ENCODE results near the gene THSD4. TPM values are rescaled to one million over a fixed set of nuclear protein-coding genes. Genes with fewer than 3 reads are reported as not detected.
A peak's percentile ranks its signal among the peaks of the same experiment; 100 is the strongest.

The THSD4 gene
- total RNA-seq, 3 donors from 2014 or later, result 18.3 to 46.2 (median 27.1) TPM

GRCh38 chr15:71541746-71542145 is 426.5 kb downstream of the THSD4 start:
- no peak overlapping the region for H3K4me3 ChIP-seq
- H3K9me3 ChIP-seq, result no peaks in the 10 kb centered on the region
- H3K4me1 ChIP-seq (ENCODE audit: low read depth), result no peaks in the 10 kb centered on the region
- DNase-seq, result no peak
- no peak for ATAC-seq
- intact Hi-C loops (cut with DNase I, micrococcal nuclease), result no loop called here
- H3K36me3 ChIP-seq (ENCODE audit: low read depth), result no peaks in the 10 kb centered on the region
- no peak for TF ChIP-seq CTCF (IDR thresholded peaks at IDR 0.05)

GRCh38 chr15:71542836-71543235 is 427.6 kb downstream of the THSD4 start:
- H3K36me3 ChIP-seq (ENCODE audit: low read depth), result no peaks in the 10 kb centered on the region
- H3K4me3 ChIP-seq, result no peak overlapping the region
- ATAC-seq (no peak), DNase-seq (no peak)
- no peak for TF ChIP-seq CTCF (IDR thresholded peaks at IDR 0.05)
- no peaks in the 10 kb centered on the region for H3K9me3 ChIP-seq
- intact Hi-C loops (cut with DNase I, micrococcal nuclease), result no loop called here
- H3K4me1 ChIP-seq (ENCODE audit: low read depth), result no peaks in the 10 kb centered on the region

DNA sequence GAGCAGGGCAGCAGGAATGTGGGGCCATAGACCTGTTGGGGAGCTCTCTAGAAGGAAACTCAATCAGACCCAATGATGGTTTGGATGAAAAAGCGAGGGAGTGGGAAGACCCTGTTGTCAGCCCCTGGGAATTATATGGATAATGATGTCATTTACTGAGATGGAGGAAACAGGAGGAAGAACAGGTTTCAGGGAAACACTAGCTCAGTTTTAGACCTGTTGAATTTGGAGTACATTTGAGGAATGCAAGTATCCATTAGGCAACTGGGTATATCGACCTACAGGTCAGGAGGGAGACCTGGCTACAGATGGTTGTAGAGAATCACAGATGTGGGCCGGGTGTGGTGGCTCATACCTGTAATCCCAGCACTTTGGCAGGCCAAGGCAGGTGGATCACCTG is 428.1 kb downstream of the THSD4 start:
- Histone ChIP-seq H3K4me3 (no peak overlapping the region), H3K4me1 (ENCODE audit: low read depth) (no peaks in the 10 kb centered on the region), H3K36me3 (ENCODE audit: low read depth) (no peaks in the 10 kb centered on the region), H3K9me3 (no peaks in the 10 kb centered on the region)
- no peak for TF ChIP-seq CTCF (IDR thresholded peaks at IDR 0.05)
- ATAC-seq, result no peak
- intact Hi-C loops (cut with DNase I, micrococcal nuclease), result no loop called here
- no peak for DNase-seq

DNA sequence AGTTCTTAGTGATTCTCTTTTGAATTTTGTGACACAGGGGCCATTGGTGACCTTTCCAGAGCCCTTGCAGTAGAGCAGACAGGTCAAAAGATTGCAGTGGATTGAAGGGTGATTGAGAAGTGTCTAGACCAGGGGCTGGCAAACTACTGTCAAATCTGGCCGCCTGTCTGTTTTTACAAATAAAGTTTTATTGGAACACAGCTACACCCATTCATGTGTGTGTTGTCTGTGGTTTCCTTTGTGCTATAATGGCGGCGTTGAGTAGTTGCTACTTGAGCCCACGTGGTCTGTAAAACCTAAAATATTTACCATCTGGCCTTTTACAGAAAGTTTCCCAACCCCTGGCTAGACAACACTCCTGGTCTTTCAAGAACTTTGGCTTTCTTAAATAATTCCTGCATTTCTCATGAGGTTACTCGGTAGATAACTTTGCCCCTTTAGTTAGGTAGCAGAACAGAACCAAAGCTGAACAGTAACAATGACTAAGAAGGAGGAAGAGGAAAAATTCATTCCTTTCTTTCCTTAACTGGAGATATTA is 430.0 kb downstream of the THSD4 start:
- ATAC-seq (no peak), DNase-seq (no peak)
- TF ChIP-seq CTCF (IDR thresholded peaks at IDR 0.05), result no peak
- intact Hi-C loops (cut with DNase I, micrococcal nuclease), result no loop called here
- no peaks in the 10 kb centered on the region for H3K9me3 ChIP-seq
- H3K4me1 ChIP-seq (ENCODE audit: low read depth), result no peaks in the 10 kb centered on the region
- no peaks in the 10 kb centered on the region for H3K36me3 ChIP-seq (ENCODE audit: low read depth)
- H3K4me3 ChIP-seq, result no peak overlapping the region

- H3K4me3 ChIP-seq, result no peak overlapping the region
- H3K36me3 ChIP-seq (ENCODE audit: low read depth), result no peaks in the 10 kb centered on the region
- no peak for TF ChIP-seq CTCF (IDR thresholded peaks at IDR 0.05)
- intact Hi-C loops (cut with DNase I, micrococcal nuclease), result no loop called here
- no peak for DNase-seq
- no peaks in the 10 kb centered on the region for H3K9me3 ChIP-seq
- ATAC-seq, result no peak
- H3K4me1 ChIP-seq (ENCODE audit: low read depth), result no peaks in the 10 kb centered on the region
Measured at GRCh38 chr15:71545923-71546322, 430.7 kb downstream of the THSD4 start.

DNA sequence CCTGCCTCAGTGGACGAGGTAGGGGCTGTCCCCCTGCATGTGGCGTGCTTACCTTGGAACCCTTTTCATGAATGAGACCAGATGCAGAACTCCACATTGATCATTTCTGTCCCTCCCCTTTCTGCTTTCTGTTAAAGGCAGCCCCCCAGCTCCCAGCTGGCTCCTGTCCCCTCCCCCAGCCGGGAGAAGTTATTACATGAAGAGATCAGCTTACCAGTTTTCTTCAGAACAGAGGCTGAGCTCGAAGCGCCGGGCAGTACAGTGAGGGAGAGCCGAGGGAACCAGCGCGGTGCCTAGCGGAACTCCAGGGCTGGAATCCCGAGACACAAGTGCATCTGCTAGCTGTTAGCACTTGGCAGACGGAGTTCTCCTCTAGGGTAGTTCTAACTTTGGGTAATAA is 431.7 kb downstream of the THSD4 start:
- TF ChIP-seq CTCF (IDR thresholded peaks at IDR 0.05), result no peak
- intact Hi-C loops (cut with DNase I, micrococcal nuclease), result no loop called here
- Histone ChIP-seq H3K36me3 (ENCODE audit: low read depth) (no peaks in the 10 kb centered on the region), H3K4me1 (ENCODE audit: low read depth) (no peaks in the 10 kb centered on the region), H3K9me3 (no peaks in the 10 kb centered on the region), H3K4me3 (no peak overlapping the region)
- peak in 1 of 3 donors; percentile 37 for DNase-seq
- no peak for ATAC-seq

Data from mucosa of descending colon (tissue), 3 donors.